WTC11 (cell line): ENCODE measurements around the gene CDK10. TPM values are rescaled to one million over a fixed set of nuclear protein-coding genes. Genes with fewer than 3 reads are reported as not detected.

ENCODE experiments used
- ATAC-seq: fragments of 200-7000 bp; cut with Tn5 transposase; 2 replicates; pipeline ENCODE4 v1.10.0; 2021; ENCODE audit warnings: mild to moderate bottlenecking, moderate library complexity
- CTCF ChIA-PET: fragments of 300-600 bp; sonication (Branson Sonifier 250); formaldehyde crosslinking; loops from one replicate; lab custom pipeline; 2021; ENCODE audit warnings: antibody characterized with exemption; lab: Charles Lee
- POLR2A ChIA-PET: fragments of 350-600 bp; sonication (Branson Sonifier 250); formaldehyde crosslinking; loops from one replicate; lab custom pipeline; 2021; ENCODE audit warnings: antibody characterized with exemption; lab: Charles Lee
- DNase-seq: peaks from one replicate; pipeline ENCODE4 v3.0.0; 2021; ENCODE audit warnings: low spot score
- H3K27ac Mint-ChIP-seq: 2 replicates; pipeline ENCODE4 v1.8.0; 2021; ENCODE audit warnings: mixed read lengths
- H3K27me3 Mint-ChIP-seq: 2 replicates; pipeline ENCODE4 v1.8.0; 2021; ENCODE audit warnings: low read depth, mild to moderate bottlenecking, moderate library complexity, mixed read lengths
- H3K36me3 Mint-ChIP-seq: 2 replicates; pipeline ENCODE4 v1.8.0; 2021; ENCODE audit warnings: mixed read lengths
- H3K4me1 Mint-ChIP-seq: 2 replicates; pipeline ENCODE4 v1.8.0; 2022; ENCODE audit warnings: mixed read lengths
- H3K4me3 Mint-ChIP-seq: 2 replicates; pipeline ENCODE4 v1.8.0; 2021; ENCODE audit warnings: mild to moderate bottlenecking, moderate library complexity, mixed read lengths
- H3K9me3 Mint-ChIP-seq: 2 replicates; pipeline ENCODE4 v1.8.0; 2021; ENCODE audit warnings: mixed read lengths
- E2F4 ChIP-seq: sonication (generic); formaldehyde crosslinking; IDR thresholded peaks from 2 replicates; pipeline ENCODE4 v1.8.1; 2022; ENCODE audit warnings: low read depth, mild to moderate bottlenecking, moderate library complexity, missing genetic modification reagents, borderline replicate concordance
- ETV6 ChIP-seq: sonication (generic); formaldehyde crosslinking; IDR thresholded peaks from 2 replicates; pipeline ENCODE4 v1.8.1; 2022; ENCODE audit warnings: mild to moderate bottlenecking, missing genetic modification reagents
- FOXK1 ChIP-seq: sonication (generic); formaldehyde crosslinking; IDR thresholded peaks from 2 replicates; pipeline ENCODE4 v1.8.0; 2022; ENCODE audit warnings: mild to moderate bottlenecking, moderate library complexity, missing genetic modification reagents
- GABPB1 ChIP-seq: sonication (generic); formaldehyde crosslinking; IDR thresholded peaks from 2 replicates; pipeline ENCODE4 v1.8.1; 2023; ENCODE audit warnings: mild to moderate bottlenecking, missing genetic modification reagents
- IRF2 ChIP-seq: sonication (generic); formaldehyde crosslinking; IDR thresholded peaks from 2 replicates; pipeline ENCODE4 v1.8.0; 2022; ENCODE audit warnings: low read depth, missing genetic modification reagents, borderline replicate concordance
- JAZF1 ChIP-seq: fragments of 250-450 bp; sonication (Bioruptor Pico); IDR thresholded peaks from 2 replicates; pipeline ENCODE4 v1.9.0; 2021; ENCODE audit warnings: moderate library complexity, mild to moderate bottlenecking, inconsistent platforms
- MXD4 ChIP-seq: fragments of 250-450 bp; sonication (Bioruptor Pico); IDR thresholded peaks from 2 replicates; pipeline ENCODE4 v1.8.0; 2021; ENCODE audit warnings: mild to moderate bottlenecking, moderate library complexity, borderline replicate concordance
- NFATC4 ChIP-seq: fragments of 250-450 bp; sonication (Bioruptor Pico); IDR thresholded peaks from 2 replicates; pipeline ENCODE4 v1.9.0; 2021; ENCODE audit warnings: mild to moderate bottlenecking
- NR3C1 ChIP-seq: sonication (generic); formaldehyde crosslinking; conservative IDR thresholded peaks from 2 replicates; pipeline ENCODE4 v1.8.1; 2023; ENCODE audit warnings: low read depth, mild to moderate bottlenecking, missing genetic modification reagents
- OVOL2 ChIP-seq: fragments of 250-450 bp; sonication (Bioruptor Pico); IDR thresholded peaks from 2 replicates; pipeline ENCODE4 v1.9.0; 2021; ENCODE audit warnings: mild to moderate bottlenecking, borderline replicate concordance
- SMAD3 ChIP-seq: sonication (generic); formaldehyde crosslinking; IDR thresholded peaks from 2 replicates; pipeline ENCODE4 v1.8.0; 2022; ENCODE audit warnings: missing genetic modification reagents, mild to moderate bottlenecking, borderline replicate concordance
- SMAD4 ChIP-seq: sonication (generic); formaldehyde crosslinking; IDR thresholded peaks from 2 replicates; pipeline ENCODE4 v1.8.0; 2022; ENCODE audit warnings: mild to moderate bottlenecking, missing genetic modification reagents
- ZBTB21 ChIP-seq: sonication (generic); formaldehyde crosslinking; IDR thresholded peaks from 2 replicates; pipeline ENCODE4 v1.8.1; 2023; ENCODE audit warnings: mild to moderate bottlenecking, missing genetic modification reagents, borderline replicate concordance
- ZNF532 ChIP-seq: fragments of 250-450 bp; sonication (Bioruptor Pico); IDR thresholded peaks from 2 replicates; pipeline ENCODE4 v1.9.0; 2021; ENCODE audit warnings: mild to moderate bottlenecking, borderline replicate concordance
- ZNF671 ChIP-seq: fragments of 250-450 bp; sonication (Bioruptor Pico); IDR thresholded peaks from 2 replicates; pipeline ENCODE4 v1.8.0; 2021; ENCODE audit warnings: mild to moderate bottlenecking
- total RNA-seq: library from RNA; stranded (reverse); gene quantifications from 3 replicates; pipeline ENCODE4 v1.2.3, GENCODE V29; 2021
- TF ChIP-seq, protein P1 (sequence below): sonication (generic); formaldehyde crosslinking; IDR thresholded peaks from 2 replicates; pipeline ENCODE4 v1.8.0; 2022; ENCODE audit warnings: mild to moderate bottlenecking, missing genetic modification reagents
- TF ChIP-seq, protein P2 (sequence below): fragments of 200-600 bp; IDR thresholded peaks from 2 replicates; pipeline ENCODE4 v1.8.0; 2022; ENCODE audit warnings: antibody characterized with exemption
- TF ChIP-seq, protein P3 (sequence below): sonication (generic); formaldehyde crosslinking; conservative IDR thresholded peaks from 2 replicates; pipeline ENCODE4 v1.8.1; 2022; ENCODE audit warnings: mild to moderate bottlenecking, missing genetic modification reagents
- TF ChIP-seq, protein P4 (sequence below): sonication (generic); formaldehyde crosslinking; IDR thresholded peaks from 2 replicates; pipeline ENCODE4 v1.8.1; 2022; ENCODE audit warnings: mild to moderate bottlenecking, missing genetic modification reagents, moderate library complexity, borderline replicate concordance
- TF ChIP-seq, protein P5 (sequence below): sonication (generic); formaldehyde crosslinking; IDR thresholded peaks from 2 replicates; pipeline ENCODE4 v1.8.0; 2023; ENCODE audit warnings: mild to moderate bottlenecking, missing genetic modification reagents

Gene CDK10
- total RNA-seq, 1 experiment from 2014 or later = 102 TPM

DNA sequence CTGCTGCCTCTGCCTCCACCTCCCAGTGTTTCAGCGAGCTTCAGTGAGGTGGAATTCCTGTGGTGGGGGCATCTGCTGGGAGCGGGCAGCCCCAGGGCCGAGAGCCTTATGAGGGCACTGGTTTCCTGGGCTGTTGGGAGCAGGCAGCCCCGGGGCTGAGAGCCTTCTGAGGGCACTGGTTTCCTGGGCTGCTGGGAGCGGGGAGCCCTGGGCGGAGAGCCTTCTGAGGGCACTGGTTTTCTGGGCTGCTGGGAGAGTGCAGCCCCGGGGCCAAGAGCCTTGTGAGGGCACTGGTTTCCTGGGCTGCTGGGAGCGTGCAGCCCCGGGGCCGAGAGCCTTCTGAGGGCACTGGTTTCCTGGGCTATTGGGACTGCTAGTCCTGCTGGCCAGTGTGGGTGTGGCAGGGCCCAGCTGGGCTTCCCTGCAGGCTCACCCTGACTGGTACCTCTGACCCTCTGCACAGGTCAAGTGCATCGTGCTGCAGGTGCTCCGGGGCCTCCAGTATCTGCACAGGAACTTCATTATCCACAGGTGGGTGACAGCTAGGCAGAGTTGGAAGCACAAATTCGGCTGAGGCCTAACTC lies 5.6 kb downstream of the CDK10 start:
- POLR2A ChIA-PET = no interaction called here
- CTCF ChIA-PET = no interaction called here
- Mint-ChIP-seq H3K4me1 (peaks cover 7% of the 10 kb centered on the region), H3K27ac (no peak overlapping the region), H3K4me3 (no peak overlapping the region), H3K9me3 (no peaks in the 10 kb centered on the region), H3K36me3 (peaks cover 34% of the 10 kb centered on the region), H3K27me3 (no peaks in the 10 kb centered on the region)
- TF ChIP-seq GABPB1 (CRISPR knock-in tag) (no peak), NFATC4 (CRISPR knock-in tag) (no peak), IRF2 (no peak), ZNF671 (no peak), ETV6 (CRISPR knock-in tag) (no peak), MXD4 (CRISPR knock-in tag) (no peak), E2F4 (CRISPR knock-in tag) (no peak), NR3C1 (CRISPR knock-in tag) (no peak), ZBTB21 (CRISPR knock-in tag) (no peak), JAZF1 (CRISPR knock-in tag) (no peak)
- TF ChIP-seq, protein P1, sequence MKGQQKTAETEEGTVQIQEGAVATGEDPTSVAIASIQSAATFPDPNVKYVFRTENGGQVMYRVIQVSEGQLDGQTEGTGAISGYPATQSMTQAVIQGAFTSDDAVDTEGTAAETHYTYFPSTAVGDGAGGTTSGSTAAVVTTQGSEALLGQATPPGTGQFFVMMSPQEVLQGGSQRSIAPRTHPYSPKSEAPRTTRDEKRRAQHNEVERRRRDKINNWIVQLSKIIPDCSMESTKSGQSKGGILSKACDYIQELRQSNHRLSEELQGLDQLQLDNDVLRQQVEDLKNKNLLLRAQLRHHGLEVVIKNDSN = no peak
- TF ChIP-seq, protein P2, sequence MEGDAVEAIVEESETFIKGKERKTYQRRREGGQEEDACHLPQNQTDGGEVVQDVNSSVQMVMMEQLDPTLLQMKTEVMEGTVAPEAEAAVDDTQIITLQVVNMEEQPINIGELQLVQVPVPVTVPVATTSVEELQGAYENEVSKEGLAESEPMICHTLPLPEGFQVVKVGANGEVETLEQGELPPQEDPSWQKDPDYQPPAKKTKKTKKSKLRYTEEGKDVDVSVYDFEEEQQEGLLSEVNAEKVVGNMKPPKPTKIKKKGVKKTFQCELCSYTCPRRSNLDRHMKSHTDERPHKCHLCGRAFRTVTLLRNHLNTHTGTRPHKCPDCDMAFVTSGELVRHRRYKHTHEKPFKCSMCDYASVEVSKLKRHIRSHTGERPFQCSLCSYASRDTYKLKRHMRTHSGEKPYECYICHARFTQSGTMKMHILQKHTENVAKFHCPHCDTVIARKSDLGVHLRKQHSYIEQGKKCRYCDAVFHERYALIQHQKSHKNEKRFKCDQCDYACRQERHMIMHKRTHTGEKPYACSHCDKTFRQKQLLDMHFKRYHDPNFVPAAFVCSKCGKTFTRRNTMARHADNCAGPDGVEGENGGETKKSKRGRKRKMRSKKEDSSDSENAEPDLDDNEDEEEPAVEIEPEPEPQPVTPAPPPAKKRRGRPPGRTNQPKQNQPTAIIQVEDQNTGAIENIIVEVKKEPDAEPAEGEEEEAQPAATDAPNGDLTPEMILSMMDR = no peak
- TF ChIP-seq, protein P3, sequence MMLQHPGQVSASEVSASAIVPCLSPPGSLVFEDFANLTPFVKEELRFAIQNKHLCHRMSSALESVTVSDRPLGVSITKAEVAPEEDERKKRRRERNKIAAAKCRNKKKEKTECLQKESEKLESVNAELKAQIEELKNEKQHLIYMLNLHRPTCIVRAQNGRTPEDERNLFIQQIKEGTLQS = no peak
- TF ChIP-seq, protein P4, sequence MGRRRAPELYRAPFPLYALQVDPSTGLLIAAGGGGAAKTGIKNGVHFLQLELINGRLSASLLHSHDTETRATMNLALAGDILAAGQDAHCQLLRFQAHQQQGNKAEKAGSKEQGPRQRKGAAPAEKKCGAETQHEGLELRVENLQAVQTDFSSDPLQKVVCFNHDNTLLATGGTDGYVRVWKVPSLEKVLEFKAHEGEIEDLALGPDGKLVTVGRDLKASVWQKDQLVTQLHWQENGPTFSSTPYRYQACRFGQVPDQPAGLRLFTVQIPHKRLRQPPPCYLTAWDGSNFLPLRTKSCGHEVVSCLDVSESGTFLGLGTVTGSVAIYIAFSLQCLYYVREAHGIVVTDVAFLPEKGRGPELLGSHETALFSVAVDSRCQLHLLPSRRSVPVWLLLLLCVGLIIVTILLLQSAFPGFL (CRISPR knock-in tag) = no peak
- no peak for DNase-seq
- no peak for ATAC-seq

DNA sequence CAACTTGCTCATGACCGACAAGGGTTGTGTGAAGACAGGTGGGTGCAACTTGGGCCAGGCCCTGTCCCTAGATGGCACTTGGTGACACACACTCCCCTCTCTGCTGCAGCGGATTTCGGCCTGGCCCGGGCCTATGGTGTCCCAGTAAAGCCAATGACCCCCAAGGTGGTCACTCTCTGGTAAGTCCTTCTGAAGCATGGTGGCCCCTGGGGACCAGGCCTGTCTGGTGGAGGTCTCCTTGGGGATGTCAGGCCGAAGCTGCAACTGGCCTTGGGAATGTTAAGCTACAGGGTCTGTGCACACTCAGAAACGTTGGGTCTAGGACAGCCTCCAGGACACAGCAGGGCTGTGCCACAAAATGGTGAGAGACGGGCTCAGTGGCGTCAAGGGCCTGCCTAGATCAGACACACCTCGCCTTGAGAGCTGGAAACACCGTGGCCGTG lies 6.8 kb downstream of the CDK10 start:
- CTCF ChIA-PET = no interaction called here
- Mint-ChIP-seq H3K4me3 (no peak overlapping the region), H3K36me3 (peaks cover 34% of the 10 kb centered on the region), H3K4me1 (no peaks in the 10 kb centered on the region), H3K9me3 (no peaks in the 10 kb centered on the region), H3K27ac (no peak overlapping the region), H3K27me3 (no peaks in the 10 kb centered on the region)
- DNase-seq (no peak), ATAC-seq (no peak)
- POLR2A ChIA-PET = no interaction called here
- no peak for TF ChIP-seq FOXK1
- TF ChIP-seq OVOL2 (CRISPR knock-in tag) = no peak
- TF ChIP-seq, protein P5, sequence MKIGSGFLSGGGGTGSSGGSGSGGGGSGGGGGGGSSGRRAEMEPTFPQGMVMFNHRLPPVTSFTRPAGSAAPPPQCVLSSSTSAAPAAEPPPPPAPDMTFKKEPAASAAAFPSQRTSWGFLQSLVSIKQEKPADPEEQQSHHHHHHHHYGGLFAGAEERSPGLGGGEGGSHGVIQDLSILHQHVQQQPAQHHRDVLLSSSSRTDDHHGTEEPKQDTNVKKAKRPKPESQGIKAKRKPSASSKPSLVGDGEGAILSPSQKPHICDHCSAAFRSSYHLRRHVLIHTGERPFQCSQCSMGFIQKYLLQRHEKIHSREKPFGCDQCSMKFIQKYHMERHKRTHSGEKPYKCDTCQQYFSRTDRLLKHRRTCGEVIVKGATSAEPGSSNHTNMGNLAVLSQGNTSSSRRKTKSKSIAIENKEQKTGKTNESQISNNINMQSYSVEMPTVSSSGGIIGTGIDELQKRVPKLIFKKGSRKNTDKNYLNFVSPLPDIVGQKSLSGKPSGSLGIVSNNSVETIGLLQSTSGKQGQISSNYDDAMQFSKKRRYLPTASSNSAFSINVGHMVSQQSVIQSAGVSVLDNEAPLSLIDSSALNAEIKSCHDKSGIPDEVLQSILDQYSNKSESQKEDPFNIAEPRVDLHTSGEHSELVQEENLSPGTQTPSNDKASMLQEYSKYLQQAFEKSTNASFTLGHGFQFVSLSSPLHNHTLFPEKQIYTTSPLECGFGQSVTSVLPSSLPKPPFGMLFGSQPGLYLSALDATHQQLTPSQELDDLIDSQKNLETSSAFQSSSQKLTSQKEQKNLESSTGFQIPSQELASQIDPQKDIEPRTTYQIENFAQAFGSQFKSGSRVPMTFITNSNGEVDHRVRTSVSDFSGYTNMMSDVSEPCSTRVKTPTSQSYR (CRISPR knock-in tag) = no peak
- TF ChIP-seq, protein P4 (CRISPR knock-in tag) = no peak
- no peak for TF ChIP-seq SMAD3 (CRISPR knock-in tag)
- TF ChIP-seq ZNF532 (CRISPR knock-in tag) = no peak
- TF ChIP-seq SMAD4 = no peak
